Measurements from ENCODE around the gene TMEM31. TPM values are rescaled to one million over a fixed set of nuclear protein-coding genes. Genes with fewer than 3 reads are reported as not detected.

Gene TMEM31
- total RNA-seq, 1 experiment from 2014 or later, result not detected

- no peak for TF ChIP-seq CTCF (IDR thresholded peaks at IDR 0.05; ENCODE audit: unreplicated experiment)
- H3K27ac Mint-ChIP-seq (ENCODE audit: unreplicated experiment), result no peak overlapping the region
- no peak overlapping the region for H3K4me3 Mint-ChIP-seq (ENCODE audit: low read depth, unreplicated experiment)
- BruUV-seq (replicated peaks), result no TSS peak
- CTCF ChIA-PET, result no interaction called here
- H3K36me3 Mint-ChIP-seq (ENCODE audit: insufficient read depth, unreplicated experiment), result no peaks in the 10 kb centered on the region
- no peaks in the 10 kb centered on the region for H3K9me3 Mint-ChIP-seq (ENCODE audit: low read depth, unreplicated experiment)
- no peaks in the 10 kb centered on the region for H3K4me1 Mint-ChIP-seq (ENCODE audit: low read depth, unreplicated experiment)
- no peak for DNase-seq
- intact Hi-C loops (cut with micrococcal nuclease; ENCODE audit: unreplicated experiment), result no loop called here
- H3K27me3 Mint-ChIP-seq (ENCODE audit: unreplicated experiment), result peaks cover 14% of the 10 kb centered on the region
These were observed 19.6 kb upstream of the TMEM31 start for GRCh38 chrX:103691059-103691458.

DNA sequence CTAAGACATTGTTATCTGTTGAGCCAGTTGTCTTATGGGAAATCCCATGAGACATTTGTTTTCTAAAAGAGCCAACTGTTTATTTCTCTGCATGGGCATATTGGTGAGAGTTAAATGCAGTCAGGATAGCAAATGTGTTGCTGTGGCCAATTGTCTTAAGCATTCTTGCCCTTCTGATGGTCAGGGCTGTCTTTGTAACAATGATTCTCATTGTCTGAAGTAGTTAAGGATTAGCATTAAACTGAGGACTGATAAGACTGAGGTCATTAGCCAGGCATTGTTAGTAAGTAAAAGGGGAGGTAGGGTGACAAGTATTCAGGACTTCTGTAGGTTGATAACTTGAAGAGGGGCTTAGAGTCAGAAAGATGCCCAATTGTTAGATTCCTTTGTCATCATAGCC is 13.0 kb upstream of the TMEM31 start:
- Mint-ChIP-seq H3K27ac (ENCODE audit: unreplicated experiment) (no peak overlapping the region), H3K4me3 (ENCODE audit: low read depth, unreplicated experiment) (no peak overlapping the region), H3K9me3 (ENCODE audit: low read depth, unreplicated experiment) (no peaks in the 10 kb centered on the region), H3K36me3 (ENCODE audit: insufficient read depth, unreplicated experiment) (no peaks in the 10 kb centered on the region), H3K4me1 (ENCODE audit: low read depth, unreplicated experiment) (peaks cover 10% of the 10 kb centered on the region), H3K27me3 (ENCODE audit: unreplicated experiment) (peaks cover 18% of the 10 kb centered on the region)
- no peak for DNase-seq
- intact Hi-C loops (cut with micrococcal nuclease; ENCODE audit: unreplicated experiment), result no loop called here
- CTCF ChIA-PET, result no interaction called here
- BruUV-seq (replicated peaks), result no TSS peak
- no peak for TF ChIP-seq CTCF (IDR thresholded peaks at IDR 0.05; ENCODE audit: unreplicated experiment)

GRCh38 chrX:103699243-103699642 is 11.5 kb upstream of the TMEM31 start:
- Mint-ChIP-seq H3K4me3 (ENCODE audit: low read depth, unreplicated experiment) (no peak overlapping the region), H3K27me3 (ENCODE audit: unreplicated experiment) (peaks cover 32% of the 10 kb centered on the region), H3K4me1 (ENCODE audit: low read depth, unreplicated experiment) (peaks cover 10% of the 10 kb centered on the region), H3K9me3 (ENCODE audit: low read depth, unreplicated experiment) (no peaks in the 10 kb centered on the region), H3K27ac (ENCODE audit: unreplicated experiment) (no peak overlapping the region), H3K36me3 (ENCODE audit: insufficient read depth, unreplicated experiment) (no peaks in the 10 kb centered on the region)
- intact Hi-C loops (cut with micrococcal nuclease; ENCODE audit: unreplicated experiment), result no loop called here
- no peak for TF ChIP-seq CTCF (IDR thresholded peaks at IDR 0.05; ENCODE audit: unreplicated experiment)
- no peak for DNase-seq
- CTCF ChIA-PET, result no interaction called here
- BruUV-seq (replicated peaks), result no TSS peak

DNA sequence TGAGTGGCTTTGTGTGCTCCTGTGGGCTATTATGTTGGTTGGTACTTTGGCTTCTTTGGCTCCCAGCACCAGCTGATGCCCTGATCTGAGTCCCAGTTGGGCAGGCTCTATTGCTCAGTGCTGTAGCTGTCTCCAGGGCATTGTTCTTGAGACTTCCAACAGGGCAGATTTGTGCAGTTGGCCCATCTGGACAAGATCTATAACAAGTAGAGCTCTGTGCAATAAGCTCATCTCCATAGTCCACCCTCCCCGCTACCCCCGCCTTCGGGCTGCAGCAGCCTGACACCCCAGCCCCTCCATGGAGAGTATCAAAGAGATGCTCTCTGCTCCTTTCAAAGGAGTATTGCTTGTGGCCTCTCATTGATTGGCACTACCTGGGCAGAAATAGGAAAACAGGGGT is 5.8 kb upstream of the TMEM31 start:
- no peak for TF ChIP-seq CTCF (IDR thresholded peaks at IDR 0.05; ENCODE audit: unreplicated experiment)
- intact Hi-C loops (cut with micrococcal nuclease; ENCODE audit: unreplicated experiment), result no loop called here
- H3K4me1 Mint-ChIP-seq (ENCODE audit: low read depth, unreplicated experiment), result no peaks in the 10 kb centered on the region
- peaks cover 75% of the 10 kb centered on the region for H3K27me3 Mint-ChIP-seq (ENCODE audit: unreplicated experiment)
- H3K9me3 Mint-ChIP-seq (ENCODE audit: low read depth, unreplicated experiment), result no peaks in the 10 kb centered on the region
- no TSS peak for BruUV-seq (replicated peaks)
- CTCF ChIA-PET, result no interaction called here
- no peak for DNase-seq
- H3K27ac Mint-ChIP-seq (ENCODE audit: unreplicated experiment), result no peak overlapping the region
- no peaks in the 10 kb centered on the region for H3K36me3 Mint-ChIP-seq (ENCODE audit: insufficient read depth, unreplicated experiment)
- H3K4me3 Mint-ChIP-seq (ENCODE audit: low read depth, unreplicated experiment), result no peak overlapping the region

DNA sequence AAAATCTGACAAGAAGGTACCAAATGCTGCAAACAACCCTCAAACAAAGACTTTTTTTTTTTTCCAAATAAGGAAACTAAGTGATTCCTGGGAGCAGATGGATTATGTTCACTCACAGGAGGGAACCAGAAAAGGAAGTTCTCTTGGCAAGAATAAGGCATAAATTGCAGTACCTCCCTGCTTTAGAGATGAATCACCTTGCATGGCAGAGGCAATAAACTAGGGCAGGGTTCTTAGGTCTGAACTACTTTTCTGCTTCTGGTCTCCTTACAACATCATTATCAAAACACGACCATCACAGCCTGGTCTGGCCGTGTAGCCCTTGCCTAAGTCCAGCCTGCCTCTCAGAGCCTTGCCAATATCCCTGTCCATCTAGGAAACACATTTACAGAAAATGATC is 6.3 kb downstream of the TMEM31 start:
- no peak for TF ChIP-seq CTCF (IDR thresholded peaks at IDR 0.05; ENCODE audit: unreplicated experiment)
- Mint-ChIP-seq H3K27ac (ENCODE audit: unreplicated experiment) (no peak overlapping the region), H3K27me3 (ENCODE audit: unreplicated experiment) (peaks cover 54% of the 10 kb centered on the region), H3K9me3 (ENCODE audit: low read depth, unreplicated experiment) (no peaks in the 10 kb centered on the region), H3K36me3 (ENCODE audit: insufficient read depth, unreplicated experiment) (no peaks in the 10 kb centered on the region), H3K4me3 (ENCODE audit: low read depth, unreplicated experiment) (no peak overlapping the region), H3K4me1 (ENCODE audit: low read depth, unreplicated experiment) (no peaks in the 10 kb centered on the region)
- CTCF ChIA-PET, result no interaction called here
- no TSS peak for BruUV-seq (replicated peaks)
- intact Hi-C loops (cut with micrococcal nuclease; ENCODE audit: unreplicated experiment), result no loop called here
- DNase-seq, result no peak
